GM18873 (cell line): Measurements from ENCODE around the gene LIX1L.

Experiments used
- ATAC-seq: cut with Tn5 transposase; IDR thresholded peaks from one replicate; pipeline ENCODE4 v1.9.1; 2021; ENCODE audit warnings: mild to moderate bottlenecking, moderate library complexity, moderate number of reproducible peaks; ENCODE audit not compliant: unreplicated experiment, low FRiP score

Gene LIX1L

GRCh38 chr1:145985502-145986439 lies 28.0 kb upstream of the LIX1L start:
- no peak for ATAC-seq

- no peak for ATAC-seq
Observed at GRCh38 chr1:145985129-145985501, 27.3 kb upstream of the LIX1L start.

- no peak for ATAC-seq
Observed at GRCh38 chr1:145983960-145984830, 26.4 kb upstream of the LIX1L start.

GRCh38 chr1:145983206-145983675 lies 25.4 kb upstream of the LIX1L start:
- ATAC-seq = no peak

- ATAC-seq = no peak
Observed at GRCh38 chr1:145982010-145982723, 24.4 kb upstream of the LIX1L start.

- no peak for ATAC-seq
Observed at GRCh38 chr1:145980457-145980994, 22.7 kb upstream of the LIX1L start.

- no peak for ATAC-seq
Observed at GRCh38 chr1:145979746-145980456, 22.1 kb upstream of the LIX1L start.

GRCh38 chr1:145978854-145979745 lies 21.3 kb upstream of the LIX1L start:
- peak; percentile 74 for ATAC-seq

- no peak for ATAC-seq
Observed at GRCh38 chr1:145978471-145978853, 20.6 kb upstream of the LIX1L start.

- ATAC-seq = peak; percentile 35
Observed at GRCh38 chr1:145977486-145978470, 20.0 kb upstream of the LIX1L start.

GRCh38 chr1:145977016-145977415 lies 19.2 kb upstream of the LIX1L start:
- no peak for ATAC-seq

GRCh38 chr1:145975216-145975615 lies 17.4 kb upstream of the LIX1L start:
- no peak for ATAC-seq

GRCh38 chr1:145974721-145975120 lies 16.9 kb upstream of the LIX1L start:
- ATAC-seq = no peak

GRCh38 chr1:145972580-145972979 lies 14.8 kb upstream of the LIX1L start:
- no peak for ATAC-seq

GRCh38 chr1:145967288-145967687 lies 9.5 kb upstream of the LIX1L start:
- no peak for ATAC-seq

GRCh38 chr1:145965119-145965744 lies 7.4 kb upstream of the LIX1L start:
- ATAC-seq = no peak
